Hepatocyte (in vitro differentiated cells): Measurements from ENCODE around the gene APBB2. TPM values are rescaled to one million over a fixed set of nuclear protein-coding genes. Genes with fewer than 3 reads are reported as not detected.
A peak's percentile ranks its signal among the peaks of the same experiment; 100 is the strongest.

Source experiments
- DNase-seq: peaks from one replicate; pipeline ENCODE4 v3.0.0-alpha.2; 2016; ENCODE audit warnings: low spot score
- H2AFZ ChIP-seq: fragments of 200-600 bp; sonication (generic); 2 replicates; pipeline ENCODE4 v1.6.0; 2016; ENCODE audit warnings: antibody characterized with exemption, mild to moderate bottlenecking
- H3K27ac ChIP-seq: fragments of 200-600 bp; sonication (generic); 2 replicates; pipeline ENCODE4 v1.5.1; 2016; ENCODE audit warnings: mild to moderate bottlenecking
- H3K27me3 ChIP-seq: fragments of 200-600 bp; sonication (generic); 2 replicates; pipeline ENCODE4 v1.6.1; 2016
- H3K36me3 ChIP-seq: fragments of 200-600 bp; sonication (generic); replicated peaks from 2 replicates; pipeline ENCODE4 v1.5.1; 2016; ENCODE audit warnings: low read depth; ENCODE audit not compliant: insufficient read depth
- H3K4me1 ChIP-seq: fragments of 200-600 bp; sonication (generic); 2 replicates; pipeline ENCODE4 v1.5.1; 2016; ENCODE audit warnings: mild to moderate bottlenecking, moderate library complexity; ENCODE audit not compliant: insufficient read depth
- H3K4me2 ChIP-seq: fragments of 200-600 bp; sonication (generic); 2 replicates; pipeline ENCODE4 v1.6.0; 2016
- H3K4me3 ChIP-seq: fragments of 200-600 bp; sonication (generic); 2 replicates; pipeline ENCODE4 v1.5.1; 2016; ENCODE audit warnings: mild to moderate bottlenecking
- H3K79me2 ChIP-seq: fragments of 200-600 bp; sonication (generic); 2 replicates; pipeline ENCODE4 v1.6.0; 2017; ENCODE audit warnings: mild to moderate bottlenecking
- H3K9me2 ChIP-seq: fragments of 200-600 bp; sonication (generic); replicated peaks from 2 replicates; pipeline ENCODE4 v1.6.0; 2017; ENCODE audit warnings: mild to moderate bottlenecking; ENCODE audit not compliant: insufficient read depth
- H3K9me3 ChIP-seq: fragments of 200-600 bp; sonication (generic); 2 replicates; pipeline ENCODE4 v1.5.1; 2016; ENCODE audit warnings: low read depth, mild to moderate bottlenecking
- H4K20me1 ChIP-seq: fragments of 200-600 bp; sonication (generic); 2 replicates; pipeline ENCODE4 v1.6.0; 2016; ENCODE audit warnings: mild to moderate bottlenecking; ENCODE audit not compliant: insufficient read depth, poor library complexity, severe bottlenecking
- EZH2 ChIP-seq: fragments of 200-600 bp; sonication (generic); IDR thresholded peaks from 2 replicates; pipeline ENCODE4 v1.6.1; 2016; ENCODE audit warnings: antibody characterized with exemption, mild to moderate bottlenecking, borderline replicate concordance
- EZH2phosphoT487 ChIP-seq: fragments of 200-600 bp; sonication (generic); IDR thresholded peaks from one replicate; pipeline ENCODE4 v1.6.1; 2018; ENCODE audit warnings: antibody characterized with exemption, mild to moderate bottlenecking, low read depth, moderate library complexity; ENCODE audit not compliant: unreplicated experiment, severe bottlenecking
- WGBS: methylation state at CpG from one replicate; pipeline ENCODE4 v1.1.6; 2016; ENCODE audit warnings: low lambda C conversion rate; ENCODE audit errors: missing lambda C conversion rate; 5-methylcytosine and 5-hydroxymethylcytosine counted together
- polyA plus RNA-seq: library from polyadenylated mRNA; unstranded; fragments of >200 nt; fragmentation: Nextera tagmentation; extraction: Ambion mirVana; gene quantifications from 2 replicates; pipeline ENCODE4 v1.2.1, GENCODE V29; 2016
- total RNA-seq: library from RNA; depleted of rRNA; stranded (reverse); fragments of >200 nt; gene quantifications from 2 replicates; pipeline ENCODE4 v1.2.3, GENCODE V29; 2014
- TF ChIP-seq, protein P1 (sequence below): fragments of 200-600 bp; sonication (generic); IDR thresholded peaks from 2 replicates; pipeline ENCODE4 v1.5.1; 2016; ENCODE audit warnings: antibody characterized with exemption, mild to moderate bottlenecking; ENCODE audit not compliant: poor library complexity

The APBB2 gene
- total and polyA plus RNA-seq, 2 experiments from 2014 or later = 23.4 to 47.5 TPM

DNA sequence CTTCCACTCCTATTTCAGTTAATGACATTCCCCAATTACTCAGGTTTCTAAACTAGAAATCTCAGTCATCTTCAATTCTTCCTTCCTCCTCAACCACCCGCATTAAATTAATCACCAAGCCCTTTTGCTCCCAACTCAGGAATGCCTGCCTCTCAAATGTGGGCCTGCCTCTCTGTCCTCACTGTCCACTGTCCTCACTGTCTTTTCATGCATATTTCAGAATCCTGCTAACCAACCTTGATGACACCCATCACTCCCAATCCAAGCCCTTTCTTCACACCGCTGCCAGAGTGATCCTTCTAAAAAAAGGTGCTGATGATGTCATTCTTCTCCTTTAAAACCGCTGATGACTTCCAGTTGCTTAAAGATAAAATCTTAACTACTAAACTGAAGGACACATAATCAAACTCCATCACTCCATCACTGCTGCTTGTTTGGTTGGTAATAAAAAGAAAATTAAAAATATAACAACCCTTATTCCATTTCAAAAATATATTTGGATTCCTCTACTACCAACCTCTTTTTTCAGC, 5.1 kb upstream of the APBB2 start:
- no peak for DNase-seq
- no peaks in the 10 kb centered on the region for H3K36me3 ChIP-seq
- no peaks in the 10 kb centered on the region for H3K79me2 ChIP-seq
- no peaks in the 10 kb centered on the region for H3K9me2 ChIP-seq
- H3K4me2 ChIP-seq = no peak overlapping the region
- TF ChIP-seq EZH2 (no peak), EZH2phosphoT487 (no peak)
- TF ChIP-seq, protein P1, sequence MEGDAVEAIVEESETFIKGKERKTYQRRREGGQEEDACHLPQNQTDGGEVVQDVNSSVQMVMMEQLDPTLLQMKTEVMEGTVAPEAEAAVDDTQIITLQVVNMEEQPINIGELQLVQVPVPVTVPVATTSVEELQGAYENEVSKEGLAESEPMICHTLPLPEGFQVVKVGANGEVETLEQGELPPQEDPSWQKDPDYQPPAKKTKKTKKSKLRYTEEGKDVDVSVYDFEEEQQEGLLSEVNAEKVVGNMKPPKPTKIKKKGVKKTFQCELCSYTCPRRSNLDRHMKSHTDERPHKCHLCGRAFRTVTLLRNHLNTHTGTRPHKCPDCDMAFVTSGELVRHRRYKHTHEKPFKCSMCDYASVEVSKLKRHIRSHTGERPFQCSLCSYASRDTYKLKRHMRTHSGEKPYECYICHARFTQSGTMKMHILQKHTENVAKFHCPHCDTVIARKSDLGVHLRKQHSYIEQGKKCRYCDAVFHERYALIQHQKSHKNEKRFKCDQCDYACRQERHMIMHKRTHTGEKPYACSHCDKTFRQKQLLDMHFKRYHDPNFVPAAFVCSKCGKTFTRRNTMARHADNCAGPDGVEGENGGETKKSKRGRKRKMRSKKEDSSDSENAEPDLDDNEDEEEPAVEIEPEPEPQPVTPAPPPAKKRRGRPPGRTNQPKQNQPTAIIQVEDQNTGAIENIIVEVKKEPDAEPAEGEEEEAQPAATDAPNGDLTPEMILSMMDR = no peak
- no peak overlapping the region for H2AFZ ChIP-seq
- H3K27ac ChIP-seq = no peak overlapping the region
- H3K4me1 ChIP-seq = peaks cover 13% of the 10 kb centered on the region
- WGBS = 83% methylated on average over 3 of the region's 3 CpGs
- H3K9me3 ChIP-seq = no peaks in the 10 kb centered on the region
- H4K20me1 ChIP-seq = no peaks in the 10 kb centered on the region
- no peaks in the 10 kb centered on the region for H3K27me3 ChIP-seq
- H3K4me3 ChIP-seq = no peak overlapping the region

GRCh38 chr4:41218703-41219102, 4.4 kb upstream of the APBB2 start:
- peaks cover 2% of the 10 kb centered on the region for H3K79me2 ChIP-seq
- no peaks in the 10 kb centered on the region for H4K20me1 ChIP-seq
- H2AFZ ChIP-seq = no peak overlapping the region
- no peaks in the 10 kb centered on the region for H3K36me3 ChIP-seq
- DNase-seq = no peak
- no peaks in the 10 kb centered on the region for H3K9me3 ChIP-seq
- H3K9me2 ChIP-seq = no peaks in the 10 kb centered on the region
- no peak overlapping the region for H3K4me2 ChIP-seq
- H3K4me3 ChIP-seq = no peak overlapping the region
- peaks cover 13% of the 10 kb centered on the region for H3K4me1 ChIP-seq
- H3K27ac ChIP-seq = no peak overlapping the region
- no peaks in the 10 kb centered on the region for H3K27me3 ChIP-seq
- TF ChIP-seq EZH2 (no peak), EZH2phosphoT487 (no peak)
- TF ChIP-seq, protein P1 = no peak
- WGBS = 96% methylated on average over 3 of the region's 3 CpGs

GRCh38 chr4:41217374-41217773, 3.0 kb upstream of the APBB2 start:
- no peaks in the 10 kb centered on the region for H3K36me3 ChIP-seq
- H2AFZ ChIP-seq = peak overlapping the region; percentile 69
- H3K4me2 ChIP-seq = peak overlapping the region; percentile 88
- no peaks in the 10 kb centered on the region for H3K9me3 ChIP-seq
- peak overlapping the region; percentile 94 for H3K27ac ChIP-seq
- 88% methylated on average over 2 of the region's 2 CpGs for WGBS
- no peak for DNase-seq
- peak overlapping the region; percentile 51 for H3K4me3 ChIP-seq
- H3K9me2 ChIP-seq = no peaks in the 10 kb centered on the region
- no peaks in the 10 kb centered on the region for H4K20me1 ChIP-seq
- TF ChIP-seq EZH2phosphoT487 = no peak
- no peak for TF ChIP-seq EZH2
- TF ChIP-seq, protein P1 = no peak
- no peaks in the 10 kb centered on the region for H3K27me3 ChIP-seq
- peaks cover 14% of the 10 kb centered on the region for H3K79me2 ChIP-seq
- H3K4me1 ChIP-seq = peaks cover 14% of the 10 kb centered on the region

DNA sequence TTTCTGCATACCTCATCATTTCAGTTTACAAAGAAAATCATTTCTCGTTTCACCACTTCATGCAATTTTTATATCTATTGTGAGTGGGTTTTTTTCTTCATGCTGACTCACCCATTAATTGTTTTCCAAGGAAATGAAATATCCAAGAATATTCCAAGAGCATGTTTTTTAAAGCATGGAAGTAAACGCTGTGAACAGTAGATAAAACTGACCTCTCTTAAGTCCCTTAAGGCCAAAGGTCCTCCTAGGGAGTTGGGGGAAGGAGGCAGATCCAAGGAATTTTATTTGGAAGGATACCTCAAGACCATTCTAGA, 2.6 kb upstream of the APBB2 start:
- Histone ChIP-seq H3K4me2 (peak overlapping the region; percentile 88), H2AFZ (peak overlapping the region; percentile 69)
- 6% methylated on average over 2 of the region's 2 CpGs for WGBS

More for the DNA sequence above, 2.6 kb upstream of the APBB2 start:
- Histone ChIP-seq H3K27ac (peak overlapping the region; percentile 94), H3K4me1 (peaks cover 18% of the 10 kb centered on the region), H3K4me3 (peak overlapping the region; percentile 51), H3K36me3 (no peaks in the 10 kb centered on the region), H3K27me3 (no peaks in the 10 kb centered on the region), H3K79me2 (peaks cover 18% of the 10 kb centered on the region), H3K9me3 (no peaks in the 10 kb centered on the region), H3K9me2 (no peaks in the 10 kb centered on the region), H4K20me1 (no peaks in the 10 kb centered on the region)
- TF ChIP-seq, protein P1 = no peak
- TF ChIP-seq EZH2phosphoT487 = no peak
- TF ChIP-seq EZH2 = no peak
- no peak for DNase-seq
